IMR-90 (cell line): Measurements from ENCODE around the gene NELFCD. TPM values are rescaled to one million over a fixed set of nuclear protein-coding genes. Genes with fewer than 3 reads are reported as not detected.

ENCODE experiments used
- ATAC-seq: fragments of 200-7000 bp; cut with Tn5 transposase; 2 replicates; pipeline ENCODE4 v1.9.1; 2020; ENCODE audit warnings: low read depth, mild to moderate bottlenecking, moderate library complexity
- BruUV-seq: library from RNA; stranded (reverse); fragments of 400-500 nt; replicated peaks from 2 replicates; lab custom pipeline; 2021; lab: Mats Ljungman, UMichigan
- CTCF ChIA-PET: fragments of 300-600 bp; formaldehyde crosslinking; extraction: SDS; loops from one replicate; lab custom pipeline; 2021; ENCODE audit warnings: antibody characterized with exemption; lab: Yijun Ruan, JAX
- POLR2A ChIA-PET: fragments of 300-600 bp; sonication (Branson Sonifier 250); formaldehyde crosslinking; loops from one replicate; lab custom pipeline; 2022; ENCODE audit warnings: antibody characterized with exemption; ENCODE audit not compliant: unreplicated experiment; lab: Charles Lee
- DNase-seq: peaks from one replicate; pipeline ENCODE4 v3.0.0; 2013
- H2AFZ ChIP-seq: replicated peaks from 2 replicates; pipeline ENCODE3; 2013; ENCODE audit warnings: low read length, mild to moderate bottlenecking; ENCODE audit not compliant: poor library complexity
- H2AK5ac ChIP-seq: 2 replicates; pipeline ENCODE4 v1.6.1; 2013; ENCODE audit warnings: low read depth, low read length, inconsistent platforms
- H2AK9ac ChIP-seq: replicated peaks from 2 replicates; pipeline ENCODE3; 2013; ENCODE audit warnings: mild to moderate bottlenecking, low read depth, low read length, moderate library complexity; ENCODE audit not compliant: poor library complexity
- H2BK120ac ChIP-seq: 2 replicates; pipeline ENCODE4 v1.6.1; 2013; ENCODE audit warnings: low read depth, low read length, inconsistent platforms
- H2BK15ac ChIP-seq: 3 replicates; pipeline ENCODE4 v1.6.1; 2013; ENCODE audit warnings: low read depth, low read length, inconsistent platforms
- H2BK20ac ChIP-seq: 2 replicates; pipeline ENCODE4 v1.6.1; 2013; ENCODE audit warnings: low read depth, mild to moderate bottlenecking, inconsistent platforms, low read length, moderate library complexity
- H2BK5ac ChIP-seq: 2 replicates; pipeline ENCODE4 v1.6.1; 2013; ENCODE audit warnings: mild to moderate bottlenecking, low read depth, low read length, inconsistent platforms; ENCODE audit not compliant: poor library complexity, severe bottlenecking
- H3K14ac ChIP-seq: replicated peaks from 2 replicates; pipeline ENCODE4 v1.6.1; 2013; ENCODE audit warnings: low read depth, low read length, inconsistent platforms
- H3K18ac ChIP-seq: 2 replicates; pipeline ENCODE4 v1.6.1; 2013; ENCODE audit warnings: low read depth, low read length, control low read depth
- H3K23ac ChIP-seq: 2 replicates; pipeline ENCODE4 v1.6.1; 2013; ENCODE audit warnings: low read depth, low read length, inconsistent platforms
- H3K27ac ChIP-seq: 2 replicates; pipeline ENCODE4 v1.5.1; 2013; ENCODE audit warnings: mild to moderate bottlenecking, control low read depth, low read length; ENCODE audit not compliant: insufficient read depth
- H3K27me3 ChIP-seq: 2 replicates; pipeline ENCODE4 v1.6.1; 2013; ENCODE audit warnings: low read length; ENCODE audit not compliant: control insufficient read depth, insufficient read depth
- H3K36me3 ChIP-seq: 2 replicates; pipeline ENCODE4 v1.6.1; 2013; ENCODE audit warnings: low read length, mixed read lengths; ENCODE audit not compliant: control insufficient read depth, insufficient read depth
- H3K4ac ChIP-seq: 2 replicates; pipeline ENCODE4 v1.6.1; 2013; ENCODE audit warnings: low read depth, low read length, inconsistent platforms
- H3K4me1 ChIP-seq: 2 replicates; pipeline ENCODE4 v1.6.1; 2013; ENCODE audit warnings: low read length, mixed read lengths; ENCODE audit not compliant: control insufficient read depth, insufficient read depth
- H3K4me2 ChIP-seq: 2 replicates; pipeline ENCODE4 v1.6.1; 2013; ENCODE audit warnings: low read depth, mild to moderate bottlenecking, control low read depth, low read length, moderate library complexity
- H3K4me3 ChIP-seq: 2 replicates; pipeline ENCODE4 v1.5.1; 2013; ENCODE audit warnings: low read depth, mild to moderate bottlenecking, control low read depth, low read length, moderate library complexity; ENCODE audit not compliant: insufficient read depth
- H3K56ac ChIP-seq: 2 replicates; pipeline ENCODE4 v1.6.1; 2013; ENCODE audit warnings: low read length, inconsistent platforms; ENCODE audit not compliant: insufficient read depth; ENCODE audit errors: extremely low read depth
- H3K79me1 ChIP-seq, 2 experiments: 2 replicates each; pipeline ENCODE4 v1.6.1; 2013; ENCODE audit warnings: low read length in 2 of 2, inconsistent platforms in 1 of 2, low read depth in 1 of 2
- H3K9ac ChIP-seq: 2 replicates; pipeline ENCODE4 v1.6.1; 2013; ENCODE audit warnings: low read depth, low read length, control low read depth
- H3K9me1 ChIP-seq: 2 replicates; pipeline ENCODE4 v1.6.1; 2013; ENCODE audit warnings: low read length, inconsistent platforms; ENCODE audit not compliant: insufficient read depth
- H3K9me3 ChIP-seq: 2 replicates; pipeline ENCODE4 v1.6.1; 2013; ENCODE audit warnings: low read length; ENCODE audit not compliant: control insufficient read depth, insufficient read depth
- H4K20me1 ChIP-seq: 2 replicates; pipeline ENCODE4 v1.6.1; 2013; ENCODE audit warnings: low read length, inconsistent platforms; ENCODE audit not compliant: insufficient read depth
- H4K5ac ChIP-seq: 2 replicates; pipeline ENCODE4 v1.6.1; 2013; ENCODE audit warnings: mild to moderate bottlenecking, low read depth, low read length, control low read depth
- H4K8ac ChIP-seq, 2 experiments: 2 replicates each; pipeline ENCODE4 v1.6.1; 2013; ENCODE audit warnings: low read depth in 2 of 2, low read length in 2 of 2, control low read depth in 1 of 2, inconsistent platforms in 1 of 2
- H4K91ac ChIP-seq: 2 replicates; pipeline ENCODE4 v1.6.1; 2013; ENCODE audit warnings: low read depth, low read length, inconsistent platforms; ENCODE audit not compliant: insufficient read depth
- CEBPB ChIP-seq: IDR thresholded peaks from 2 replicates; pipeline ENCODE4 v1.6.1; 2012; ENCODE audit warnings: low read depth, low read length, improper control_type of control experiment
- CHD1 ChIP-seq: IDR thresholded peaks from 2 replicates; pipeline ENCODE4 v1.6.1; 2012; ENCODE audit warnings: low read depth, low read length, improper control_type of control experiment
- SMC3 ChIP-seq: fragments of 150-350 bp; IDR thresholded peaks from 2 replicates; pipeline ENCODE4 v1.6.1; 2016; ENCODE audit warnings: low read depth, mild to moderate bottlenecking, antibody characterized with exemption, low read length, moderate library complexity
- WGBS, 2 experiments: methylation state at CpG; one replicate each; pipeline versions ENCODE4 v1.1.5 to v1.1.7; 2013; ENCODE audit warnings: missing lambda C conversion rate in 2 of 2; ENCODE audit not compliant: insufficient read length in 1 of 2; ENCODE audit errors: extremely low coverage in 2 of 2; 5-methylcytosine and 5-hydroxymethylcytosine counted together
- dilution Hi-C: fragments of 300-500 bp; cut with HindIII; formaldehyde crosslinking; loops from one replicate; pipeline ENCODE4 v1.14.3; 2018; ENCODE audit warnings: low sequenced_read_pairs; ENCODE audit not compliant: unreplicated experiment
- in situ Hi-C: fragments of 300-500 bp; cut with MboI; formaldehyde crosslinking; loops from 3 replicates; pipeline ENCODE4 v1.14.3; 2019; ENCODE audit warnings: low sequenced_read_pairs, inconsistent platforms, mixed read lengths
- intact Hi-C: fragments of 100-400 bp; cut with micrococcal nuclease; formaldehyde crosslinking; loops from 2 replicates; pipeline ENCODE4 v1.10.0; 2022
- polyA plus RNA-seq, 3 experiments: library from polyadenylated mRNA; depleted of rRNA; stranded (reverse); fragments of >200 nt; gene quantifications; 2 replicates each; pipeline ENCODE4 v1.2.3, GENCODE V29; 2012; ENCODE audit warnings: low replicate concordance in 1 of 3
- total RNA-seq: library from RNA; depleted of rRNA; stranded (reverse); fragments of >200 nt; gene quantifications from 2 replicates; pipeline ENCODE4 v1.2.3, GENCODE V29; 2012

Gene NELFCD
- total and polyA plus RNA-seq, 2 of the 4 experiments (the other 2 are of a cell fraction): 88.9 to 94.1 TPM

DNA sequence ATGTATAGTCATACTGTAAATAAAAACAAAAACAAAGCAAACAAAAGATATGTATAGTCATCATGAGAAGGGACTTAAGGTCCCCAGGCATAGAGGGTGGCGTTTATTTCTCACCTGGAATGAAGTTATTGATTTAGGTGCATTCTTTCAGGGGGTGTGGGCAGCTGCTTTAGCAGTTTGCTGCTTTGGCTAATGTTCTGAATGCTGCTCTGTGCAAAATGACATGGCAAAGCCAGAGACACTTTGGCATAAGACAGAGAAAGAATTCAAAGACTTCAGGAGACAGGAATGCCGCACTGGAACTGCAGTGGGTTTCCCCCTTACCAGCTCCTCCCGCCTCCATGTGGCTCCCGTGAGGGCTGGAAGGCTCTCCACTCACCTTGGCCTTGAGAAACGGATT is 36.4 kb upstream of the NELFCD start:
- Histone ChIP-seq H2BK20ac (no peak overlapping the region), H3K56ac (no peak overlapping the region), H3K23ac (no peak overlapping the region), H2AK9ac (no peak overlapping the region), H4K8ac (no peak overlapping the region), H2BK15ac (no peak overlapping the region), H3K4ac (no peak overlapping the region), H3K9me3 (no peaks in the 10 kb centered on the region), H2AFZ (no peak overlapping the region), H3K79me1 (no peaks in the 10 kb centered on the region), H3K14ac (no peak overlapping the region), H3K27me3 (peaks cover 13% of the 10 kb centered on the region), H2BK5ac (no peak overlapping the region), H3K18ac (no peak overlapping the region), H3K4me3 (no peak overlapping the region), H4K5ac (no peak overlapping the region), H3K27ac (no peak overlapping the region), H3K4me2 (no peak overlapping the region), H2BK120ac (no peak overlapping the region), H2AK5ac (no peak overlapping the region), H3K4me1 (no peaks in the 10 kb centered on the region), H3K36me3 (no peaks in the 10 kb centered on the region), H4K20me1 (no peaks in the 10 kb centered on the region), H3K9ac (no peak overlapping the region), H4K91ac (no peak overlapping the region), H3K9me1 (no peaks in the 10 kb centered on the region)
- CTCF ChIA-PET: no interaction called here
- dilution Hi-C loops: no loop called here
- intact Hi-C loops: no loop called here
- BruUV-seq: no TSS peak
- POLR2A ChIA-PET: no interaction called here
- no CpG with 5 or more reads among the region's 5 CpGs for WGBS, 2 experiments
- in situ Hi-C loops: no loop called here
- TF ChIP-seq SMC3 (no peak), CEBPB (no peak), CHD1 (no peak)
- DNase-seq (no peak), ATAC-seq (no peak)
